D341Med (cell line): ENCODE measurements around the gene EPHA2.

ENCODE experiments used
- DNase-seq: peaks from one replicate; pipeline ENCODE4 v3.0.0; 2012; ENCODE audit warnings: low spot score

The EPHA2 gene

GRCh38 chr1:16092097-16092922 is 63.6 kb downstream of the EPHA2 start:
- no peak for DNase-seq

- no peak for DNase-seq
Measured at GRCh38 chr1:16091296-16091695, 64.6 kb downstream of the EPHA2 start.

GRCh38 chr1:16090076-16090826 is 65.6 kb downstream of the EPHA2 start:
- no peak for DNase-seq

GRCh38 chr1:16088996-16089395 is 66.9 kb downstream of the EPHA2 start:
- no peak for DNase-seq

- DNase-seq, result no peak
Measured at GRCh38 chr1:16088351-16088911, 67.4 kb downstream of the EPHA2 start.

- DNase-seq, result no peak
Measured at GRCh38 chr1:16087733-16088132, 68.1 kb downstream of the EPHA2 start.

- DNase-seq, result no peak
Measured at GRCh38 chr1:16085522-16085921, 70.3 kb downstream of the EPHA2 start.

- no peak for DNase-seq
Measured at GRCh38 chr1:16083486-16083885, 72.4 kb downstream of the EPHA2 start.

GRCh38 chr1:16082283-16083038 is 73.4 kb downstream of the EPHA2 start:
- DNase-seq, result peak; percentile 76

GRCh38 chr1:16081636-16082035 is 74.2 kb downstream of the EPHA2 start:
- no peak for DNase-seq

GRCh38 chr1:16080422-16081150 is 75.3 kb downstream of the EPHA2 start:
- DNase-seq, result no peak

- peak; percentile 83 for DNase-seq
Measured at GRCh38 chr1:16078925-16079656, 76.8 kb downstream of the EPHA2 start.

- no peak for DNase-seq
Measured at GRCh38 chr1:16077406-16078245, 78.2 kb downstream of the EPHA2 start.

GRCh38 chr1:16076865-16077238 is 79.0 kb downstream of the EPHA2 start:
- no peak for DNase-seq

GRCh38 chr1:16076031-16076864 is 79.6 kb downstream of the EPHA2 start:
- no peak for DNase-seq

- no peak for DNase-seq
Measured at GRCh38 chr1:16075337-16076030, 80.4 kb downstream of the EPHA2 start.
